H1 (cell line): ENCODE data around the gene GPN2. TPM values are rescaled to one million over a fixed set of nuclear protein-coding genes. Genes with fewer than 3 reads are reported as not detected.

ENCODE experiments used
- CTCF ChIA-PET: fragments of 300-600 bp; sonication (Branson Sonifier 250); formaldehyde crosslinking; loops from one replicate; lab custom pipeline; 2021; ENCODE audit not compliant: partially characterized antibody; lab: Charles Lee
- POLR2A ChIA-PET: fragments of 300-600 bp; sonication (Branson Sonifier 250); formaldehyde crosslinking; loops from one replicate; lab custom pipeline; 2021; ENCODE audit warnings: inconsistent platforms; ENCODE audit not compliant: partially characterized antibody; lab: Charles Lee
- DNase-seq, 2 experiments: peaks; one replicate each; pipeline versions ENCODE4 v3.0.0 to v3.0.0-alpha.2; 2010 to 2022; ENCODE audit warnings: low spot score in 2 of 2, low read depth in 1 of 2, mixed read lengths in 1 of 2
- FAIRE-seq: peaks from 2 replicates; lab custom pipeline; 2011; peaks lifted over from hg19 to GRCh38; lab: Jason Lieb, UNC
- H2AFZ ChIP-seq: 2 replicates; pipeline ENCODE4 v1.8.1; 2012; ENCODE audit warnings: low read length, inconsistent platforms
- H2AK5ac ChIP-seq: 2 replicates; pipeline ENCODE4 v1.6.1; 2013; ENCODE audit warnings: low read depth, low read length
- H2BK120ac ChIP-seq: replicated peaks from 2 replicates; pipeline ENCODE3; 2013; ENCODE audit warnings: low read depth, low read length, inconsistent platforms
- H2BK12ac ChIP-seq: 2 replicates; pipeline ENCODE4 v1.6.1; 2013; ENCODE audit warnings: low read depth, low read length
- H2BK15ac ChIP-seq: 2 replicates; pipeline ENCODE4 v1.6.1; 2013; ENCODE audit warnings: low read length
- H2BK20ac ChIP-seq: 2 replicates; pipeline ENCODE4 v1.6.1; 2013; ENCODE audit warnings: low read length
- H2BK5ac ChIP-seq: 2 replicates; pipeline ENCODE4 v1.6.1; 2013; ENCODE audit warnings: low read depth, low read length
- H3K14ac ChIP-seq: 2 replicates; pipeline ENCODE4 v1.6.1; 2013; ENCODE audit warnings: inconsistent platforms; ENCODE audit not compliant: insufficient read length
- H3K18ac ChIP-seq: 2 replicates; pipeline ENCODE4 v1.6.1; 2013; ENCODE audit warnings: low read length; ENCODE audit errors: extremely low read depth
- H3K23ac ChIP-seq: 2 replicates; pipeline ENCODE4 v1.6.1; 2013; ENCODE audit warnings: inconsistent platforms; ENCODE audit not compliant: insufficient read length
- H3K23me2 ChIP-seq: 2 replicates; pipeline ENCODE4 v1.6.1; 2013; ENCODE audit warnings: low read depth, low read length
- H3K27ac ChIP-seq: 2 replicates; pipeline ENCODE4 v1.6.1; 2011; ENCODE audit warnings: low read depth, low read length, inconsistent platforms
- H3K27me3 ChIP-seq, 4 experiments: replicated peaks in 1 of 4; 1 replicate in 1 of 4; 2 replicates in 3 of 4; pipeline versions ENCODE4 v1.6.1 to v1.8.1; 2011 to 2013; ENCODE audit warnings: low read length in 3 of 4, mild to moderate bottlenecking in 3 of 4, inconsistent platforms in 2 of 4, mixed read lengths in 2 of 4, moderate library complexity in 1 of 4; ENCODE audit not compliant: control insufficient read depth in 3 of 4, insufficient read depth in 3 of 4; ENCODE audit errors: extremely low read depth in 1 of 4
- H3K36me3 ChIP-seq, 4 experiments: 2 replicates each; pipeline versions ENCODE4 v1.6.1 to v1.8.1; 2011 to 2013; ENCODE audit warnings: mild to moderate bottlenecking in 4 of 4, low read length in 3 of 4, moderate library complexity in 2 of 4, control low read depth in 1 of 4, inconsistent platforms in 1 of 4; ENCODE audit not compliant: insufficient read depth in 4 of 4, control insufficient read depth in 2 of 4
- H3K4ac ChIP-seq: replicated peaks from 2 replicates; pipeline ENCODE3; 2013; ENCODE audit warnings: low read length, low read depth, mixed read lengths, inconsistent platforms; ENCODE audit not compliant: insufficient read length
- H3K4me1 ChIP-seq, 4 experiments: replicated peaks in 1 of 4; 1 replicate in 1 of 4; 2 replicates in 3 of 4; pipeline versions ENCODE4 v1.6.1 to v1.8.1; 2011 to 2013; ENCODE audit warnings: low read length in 3 of 4, inconsistent platforms in 2 of 4, mixed read lengths in 1 of 4; ENCODE audit not compliant: insufficient read depth in 4 of 4, control insufficient read depth in 3 of 4
- H3K4me2 ChIP-seq, 2 experiments: 2 replicates each; pipeline versions ENCODE4 v1.6.1 to v1.8.1; 2011 to 2013; ENCODE audit warnings: low read depth in 2 of 2, low read length in 2 of 2, control low read depth in 1 of 2, inconsistent platforms in 1 of 2, mild to moderate bottlenecking in 1 of 2; ENCODE audit not compliant: insufficient read depth in 1 of 2
- H3K4me3 ChIP-seq, 4 experiments: fragments of 200-600, 300-600 bp in 1 of 4; sonication (generic), shearing (Covaris generic), sonication (Bioruptor Twin) in 1 of 4; 2 replicates each; pipeline versions ENCODE4 v1.5.1 to v1.8.1; 2011 to 2016; ENCODE audit warnings: low read length in 4 of 4, low read depth in 3 of 4, control low read depth in 2 of 4, inconsistent platforms in 2 of 4, mild to moderate bottlenecking in 2 of 4, mixed read lengths in 1 of 4, moderate library complexity in 1 of 4; ENCODE audit not compliant: insufficient read depth in 2 of 4; ENCODE audit errors: extremely low read depth in 1 of 4
- H3K56ac ChIP-seq: replicated peaks from 2 replicates; pipeline ENCODE3; 2013; ENCODE audit warnings: low read depth, mild to moderate bottlenecking, mixed read lengths, low read length, inconsistent platforms; ENCODE audit not compliant: insufficient read length
- H3K79me1 ChIP-seq: 2 replicates; pipeline ENCODE4 v1.6.1; 2013; ENCODE audit warnings: low read depth, low read length, control low read depth
- H3K79me2 ChIP-seq, 2 experiments: 2 replicates each; pipeline versions ENCODE4 v1.6.1 to v1.8.1; 2012 to 2013; ENCODE audit warnings: low read length in 2 of 2, mild to moderate bottlenecking in 2 of 2, inconsistent platforms in 1 of 2; ENCODE audit not compliant: insufficient read depth in 2 of 2, control insufficient read depth in 1 of 2
- H3K9ac ChIP-seq, 4 experiments: replicated peaks in 1 of 4; 1 replicate in 1 of 4; 2 replicates in 3 of 4; pipeline versions ENCODE4 v1.6.1 to v1.8.1; 2011 to 2013; ENCODE audit warnings: low read depth in 3 of 4, low read length in 3 of 4, control low read depth in 2 of 4, mild to moderate bottlenecking in 2 of 4, moderate library complexity in 2 of 4, inconsistent platforms in 1 of 4; ENCODE audit errors: extremely low read depth in 1 of 4
- H3K9me3 ChIP-seq, 2 experiments: 2 replicates each; pipeline versions ENCODE4 v1.6.1 to v1.8.1; 2012 to 2013; ENCODE audit warnings: mild to moderate bottlenecking in 2 of 2, moderate library complexity in 2 of 2, control low read depth in 1 of 2, inconsistent platforms in 1 of 2, low read depth in 1 of 2, low read length in 1 of 2, mixed read lengths in 1 of 2; ENCODE audit not compliant: insufficient read depth in 2 of 2
- H4K20me1 ChIP-seq, 2 experiments: replicated peaks in 1 of 2; 2 replicates each; pipeline versions ENCODE3 to v1.8.1; 2011 to 2013; ENCODE audit warnings: inconsistent platforms in 2 of 2, low read length in 2 of 2, mild to moderate bottlenecking in 1 of 2; ENCODE audit not compliant: insufficient read depth in 2 of 2, control insufficient read depth in 1 of 2
- H4K5ac ChIP-seq: 2 replicates; pipeline ENCODE4 v1.6.1; 2013; ENCODE audit warnings: low read length, low read depth, mixed read lengths, inconsistent platforms; ENCODE audit not compliant: insufficient read length
- H4K8ac ChIP-seq: 2 replicates; pipeline ENCODE4 v1.8.0; 2013; ENCODE audit warnings: mild to moderate bottlenecking, moderate library complexity, low read length, inconsistent platforms; ENCODE audit not compliant: insufficient read depth; ENCODE audit errors: extremely low read depth
- H4K91ac ChIP-seq: replicated peaks from 2 replicates; pipeline ENCODE3; 2013; ENCODE audit warnings: low read length, mixed read lengths, inconsistent platforms; ENCODE audit not compliant: insufficient read length
- BACH1 ChIP-seq: IDR thresholded peaks from 2 replicates; pipeline ENCODE4 v1.6.1; 2012; ENCODE audit warnings: low read length, improper control_type of control experiment
- BCL11A ChIP-seq, 2 experiments: IDR thresholded peaks; one replicate each; pipeline ENCODE4 v1.6.1; 2011; ENCODE audit warnings: low read depth in 2 of 2, low read length in 2 of 2, mild to moderate bottlenecking in 2 of 2
- CREB1 ChIP-seq: IDR thresholded peaks from 2 replicates; pipeline ENCODE4 v1.6.1; 2012; ENCODE audit warnings: inconsistent platforms
- WGBS, 2 experiments: shearing (Covaris generic) in 1 of 2; methylation state at CpG; one replicate each; pipeline versions ENCODE4 v1.1.6 to v1.1.7; 2013 to 2015; ENCODE audit warnings: low lambda C conversion rate in 2 of 2, mixed read lengths in 2 of 2, inconsistent platforms in 1 of 2, low coverage in 1 of 2, missing lambda C conversion rate in 1 of 2; ENCODE audit not compliant: insufficient replicate concordance in 2 of 2, insufficient coverage in 1 of 2, insufficient read length in 1 of 2; ENCODE audit errors: extremely low coverage in 1 of 2, missing lambda C conversion rate in 1 of 2; 5-methylcytosine and 5-hydroxymethylcytosine counted together
- polyA plus RNA-seq, 7 experiments: library from polyadenylated mRNA; depleted of rRNA in 3 of 7; stranded (reverse) in 5 of 7; unstranded in 2 of 7; fragments of >200 nt in 5 of 7; fragments of 200-250 nt in 2 of 7; gene quantifications; 1 replicate in 5 of 7; 2 replicates in 1 of 7; 4 replicates in 1 of 7; pipeline versions ENCODE4 v1.2.1 to v1.2.3, GENCODE V29; 2011 to 2013; ENCODE audit warnings: missing spikeins in 2 of 7, mixed read lengths in 2 of 7
- total RNA-seq: library from RNA; stranded (reverse); fragmentation: NEBNext Ultra II Directional; extraction: Animal tissue kit (Norgen Biotek cat#: 25700); gene quantifications from 2 replicates; pipeline ENCODE4 v1.2.1, GENCODE V29; 2021

GPN2 gene
- total and polyA plus RNA-seq, 2 of the 8 experiments (the other 6 are each of a cell fraction or from before 2014, with no cell fraction given): 27.3 to 36.8 TPM

DNA sequence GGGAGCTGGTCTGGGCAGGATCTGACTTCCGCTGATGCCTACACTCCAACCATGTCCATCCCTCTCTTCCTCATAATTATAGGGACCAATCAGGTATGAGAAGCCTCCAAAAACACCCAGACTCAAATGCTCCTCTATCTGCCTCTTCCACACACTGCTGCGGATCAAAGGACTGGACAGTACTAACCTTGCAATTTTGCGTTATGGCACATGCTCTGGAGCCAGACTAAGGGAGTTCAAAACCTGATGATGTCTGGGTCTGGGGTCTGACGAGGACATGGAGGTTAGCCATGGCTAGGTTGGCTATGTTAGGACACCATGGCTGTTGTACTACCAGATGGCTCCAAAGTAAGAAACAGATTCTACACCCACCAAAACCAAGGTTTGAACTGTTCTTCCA, 10.3 kb downstream of the GPN2 start:
- H3K4me1 ChIP-seq: peaks cover 0 to 2% (median 0%) of the 10 kb centered on the region in 4 experiments; a peak in 1 of 7 replicates
- H4K8ac ChIP-seq: no peak overlapping the region
- H3K36me3 ChIP-seq: peaks cover 18 to 51% (median 34%) of the 10 kb centered on the region in 4 experiments
- no peak overlapping the region for H2BK120ac ChIP-seq
- H3K79me1 ChIP-seq: no peaks in the 10 kb centered on the region; the same call in 1 of the 2 replicates
- no peak overlapping the region for H2BK12ac ChIP-seq
- ChIA-PET POLR2A (interaction anchor here (3.0 kb wide), 1 partner anchor 22 kb away, joined by 7 read pairs; no protein-coding TSS in a partner anchor), CTCF (interaction anchor here (1.2 to 31.7 kb wide), 8 partner anchors 10 to 90 kb away, joined by 3 to 547 read pairs (median 12); partner anchors contain the start of genes GPN2 and SFN)
- no peak overlapping the region for H2BK5ac ChIP-seq
- H4K91ac ChIP-seq: no peak overlapping the region
- H3K9me3 ChIP-seq: no peaks in the 10 kb centered on the region
- H3K9ac ChIP-seq: no peak overlapping the region
- TF ChIP-seq BCL11A (IDR thresholded peaks at IDR 0.05; ENCODE audit: low read depth in 2 of 2, low read length in 2 of 2) (no peak), BACH1 (no peak), CREB1 (no peak)
- no peak overlapping the region for H3K18ac ChIP-seq
- FAIRE-seq (no peak), DNase-seq (no peak)
- H3K14ac ChIP-seq: no peak overlapping the region
- H3K4me2 ChIP-seq: no peak overlapping the region
- no peak overlapping the region for H4K5ac ChIP-seq
- no peaks in the 10 kb centered on the region for H3K27me3 ChIP-seq
- no peak overlapping the region for H3K56ac ChIP-seq
- no peak overlapping the region for H2BK20ac ChIP-seq
- no peak overlapping the region for H2AK5ac ChIP-seq
- H3K79me2 ChIP-seq: no peaks in the 10 kb centered on the region
- no peak overlapping the region for H3K23ac ChIP-seq
- H4K20me1 ChIP-seq: no peaks in the 10 kb centered on the region
- no peak overlapping the region for H2AFZ ChIP-seq
- H3K23me2 ChIP-seq: no peaks in the 10 kb centered on the region
- no peak overlapping the region for H3K4ac ChIP-seq
- H3K27ac ChIP-seq: no peak overlapping the region
- 97% methylated on average over 4 of the region's 4 CpGs; no CpG with 5 or more reads in 1 of the 2 experiments for WGBS, 2 experiments
- H3K4me3 ChIP-seq: no peak overlapping the region
- H2BK15ac ChIP-seq: no peak overlapping the region
